GM12878 (cell line): ENCODE measurements around the gene UFM1. TPM values are rescaled to one million over a fixed set of nuclear protein-coding genes. Genes with fewer than 3 reads are reported as not detected.

ENCODE experiments used
- BMI1 ChIP-seq: fragments of 450-650 bp; IDR thresholded peaks from 2 replicates; pipeline ENCODE4 v1.6.1; 2016; ENCODE audit warnings: mild to moderate bottlenecking, moderate library complexity, borderline replicate concordance
- CBX5 ChIP-seq: sonication (generic); IDR thresholded peaks from 2 replicates; pipeline ENCODE4 v1.6.1; 2016; ENCODE audit warnings: low read depth, moderate library complexity, mild to moderate bottlenecking, inconsistent platforms
- CHD4 ChIP-seq: fragments of 200-600 bp; sonication (generic); IDR thresholded peaks from 2 replicates; pipeline ENCODE4 v1.6.1; 2016; ENCODE audit warnings: mild to moderate bottlenecking
- DPF2 ChIP-seq: fragments of 450-650 bp; IDR thresholded peaks from 2 replicates; pipeline ENCODE4 v1.6.1; 2017; ENCODE audit warnings: mild to moderate bottlenecking
- ESRRA ChIP-seq: IDR thresholded peaks from 2 replicates; pipeline ENCODE4 v1.6.1; 2012; ENCODE audit warnings: mild to moderate bottlenecking, low read length, improper control_type of control experiment
- GABPA ChIP-seq: IDR thresholded peaks from 2 replicates; pipeline ENCODE4 v1.6.1; 2014; ENCODE audit warnings: antibody characterized with exemption, low read depth, mild to moderate bottlenecking, inconsistent platforms
- GATAD2B ChIP-seq: fragments of 450-650 bp; conservative IDR thresholded peaks from 2 replicates; pipeline ENCODE4 v1.6.1; 2017; ENCODE audit warnings: low read depth, mild to moderate bottlenecking, moderate library complexity
- LARP7 ChIP-seq: fragments of 450-650 bp; IDR thresholded peaks from 2 replicates; pipeline ENCODE4 v1.6.1; 2017; ENCODE audit warnings: mild to moderate bottlenecking
- MEF2B ChIP-seq: fragments of 450-650 bp; IDR thresholded peaks from 2 replicates; pipeline ENCODE4 v1.6.1; 2018; ENCODE audit warnings: mild to moderate bottlenecking, moderate library complexity; ENCODE audit not compliant: partially characterized antibody, poor library complexity, severe bottlenecking
- NBN ChIP-seq: fragments of 450-650 bp; IDR thresholded peaks from 2 replicates; pipeline ENCODE4 v1.6.1; 2016
- PML ChIP-seq: IDR thresholded peaks from 2 replicates; pipeline ENCODE4 v1.6.1; 2012; ENCODE audit warnings: low read length, inconsistent platforms
- RFX5 ChIP-seq: IDR thresholded peaks from 2 replicates; pipeline ENCODE4 v1.6.1; 2011; ENCODE audit warnings: low read depth, low read length, improper control_type of control experiment
- RUNX3 ChIP-seq: IDR thresholded peaks from 2 replicates; pipeline ENCODE4 v1.6.1; 2012; ENCODE audit warnings: low read length, inconsistent platforms
- SIN3A ChIP-seq: IDR thresholded peaks from 2 replicates; pipeline ENCODE4 v1.6.1; 2012; ENCODE audit warnings: low read depth, low read length, improper control_type of control experiment
- SIX5 ChIP-seq: IDR thresholded peaks from 2 replicates; pipeline ENCODE4 v1.6.1; 2011; ENCODE audit warnings: mild to moderate bottlenecking, low read depth, low read length, moderate library complexity; ENCODE audit not compliant: severe bottlenecking
- SMAD1 ChIP-seq: fragments of 450-650 bp; IDR thresholded peaks from 2 replicates; pipeline ENCODE4 v1.6.1; 2018; ENCODE audit warnings: mild to moderate bottlenecking, low read depth; ENCODE audit not compliant: partially characterized antibody
- SRF ChIP-seq, 2 experiments: IDR thresholded peaks; 2 replicates each; pipeline ENCODE4 v1.6.1; 2011; ENCODE audit warnings: low read depth in 2 of 2, low read length in 2 of 2, mild to moderate bottlenecking in 1 of 2, moderate library complexity in 1 of 2
- SUPT20H ChIP-seq: IDR thresholded peaks from 2 replicates; pipeline ENCODE4 v1.6.1; 2011; ENCODE audit warnings: low read depth, mild to moderate bottlenecking, low read length, moderate library complexity, borderline replicate concordance; ENCODE audit not compliant: control insufficient read depth
- TARDBP ChIP-seq: IDR thresholded peaks from 2 replicates; pipeline ENCODE4 v1.6.1; 2016; ENCODE audit warnings: borderline replicate concordance
- TCF12 ChIP-seq: IDR thresholded peaks from 2 replicates; pipeline ENCODE4 v1.6.1; 2011; ENCODE audit warnings: low read depth, mild to moderate bottlenecking, low read length
- TCF3 ChIP-seq: IDR thresholded peaks from 2 replicates; pipeline ENCODE4 v1.6.1; 2012; ENCODE audit warnings: low read depth, mild to moderate bottlenecking, low read length, borderline replicate concordance; ENCODE audit not compliant: insufficient read depth
- ZNF207 ChIP-seq: fragments of 450-650 bp; IDR thresholded peaks from 2 replicates; pipeline ENCODE4 v1.6.1; 2014; ENCODE audit warnings: antibody characterized with exemption, mild to moderate bottlenecking, borderline replicate concordance
- polyA plus RNA-seq, 11 experiments: library from polyadenylated mRNA; depleted of rRNA in 4 of 11; unstranded in 6 of 11; stranded (reverse) in 5 of 11; fragments of >200 nt; fragmentation: Nextera tagmentation in 4 of 11; fragmentation: Illumina TruSeq in 1 of 11; extraction: Ambion mirVana in 4 of 11; extraction: Trizol in 1 of 11; gene quantifications; 1 replicate in 1 of 11; 2 replicates in 10 of 11; pipeline versions ENCODE4 v1.2.1 to v1.2.3, GENCODE V29; 2011 to 2016; ENCODE audit warnings: inconsistent platforms in 2 of 11, missing spikeins in 2 of 11, low read depth in 1 of 11
- total RNA-seq, 4 experiments: library from RNA; depleted of rRNA in 3 of 4; stranded (reverse); fragments of >200 nt in 3 of 4; fragmentation: Illumina TruSeq in 1 of 4; extraction: Trizol in 1 of 4; gene quantifications; 2 replicates each; pipeline versions ENCODE4 v1.2.1 to v1.2.3, GENCODE V29; 2013 to 2021
- TF ChIP-seq, protein P1 (sequence below): fragments of 450-650 bp; IDR thresholded peaks from 2 replicates; pipeline ENCODE4 v1.6.1; 2017; ENCODE audit warnings: mild to moderate bottlenecking, moderate library complexity
- TF ChIP-seq, protein P2 (sequence below): IDR thresholded peaks from 2 replicates; pipeline ENCODE4 v1.6.1; 2012; ENCODE audit warnings: low read depth, low read length, improper control_type of control experiment
- TF ChIP-seq, protein P3 (sequence below): IDR thresholded peaks from 2 replicates; pipeline ENCODE4 v1.6.1; 2011; ENCODE audit warnings: borderline replicate concordance, low read depth, mild to moderate bottlenecking, moderate library complexity, mixed read lengths, low read length; ENCODE audit not compliant: insufficient read depth; ENCODE audit errors: extremely low read length
- TF ChIP-seq, protein P4 (sequence below): IDR thresholded peaks from 2 replicates; pipeline ENCODE4 v1.6.1; 2011; ENCODE audit warnings: low read depth, mild to moderate bottlenecking, low read length, moderate library complexity, borderline replicate concordance; ENCODE audit errors: extremely low read depth

UFM1 gene
- total and polyA plus RNA-seq, 10 of the 15 experiments (the other 5 are each of a cell fraction or from before 2014, with no cell fraction given): 40.8 to 96.5 (median 73.8) TPM

DNA sequence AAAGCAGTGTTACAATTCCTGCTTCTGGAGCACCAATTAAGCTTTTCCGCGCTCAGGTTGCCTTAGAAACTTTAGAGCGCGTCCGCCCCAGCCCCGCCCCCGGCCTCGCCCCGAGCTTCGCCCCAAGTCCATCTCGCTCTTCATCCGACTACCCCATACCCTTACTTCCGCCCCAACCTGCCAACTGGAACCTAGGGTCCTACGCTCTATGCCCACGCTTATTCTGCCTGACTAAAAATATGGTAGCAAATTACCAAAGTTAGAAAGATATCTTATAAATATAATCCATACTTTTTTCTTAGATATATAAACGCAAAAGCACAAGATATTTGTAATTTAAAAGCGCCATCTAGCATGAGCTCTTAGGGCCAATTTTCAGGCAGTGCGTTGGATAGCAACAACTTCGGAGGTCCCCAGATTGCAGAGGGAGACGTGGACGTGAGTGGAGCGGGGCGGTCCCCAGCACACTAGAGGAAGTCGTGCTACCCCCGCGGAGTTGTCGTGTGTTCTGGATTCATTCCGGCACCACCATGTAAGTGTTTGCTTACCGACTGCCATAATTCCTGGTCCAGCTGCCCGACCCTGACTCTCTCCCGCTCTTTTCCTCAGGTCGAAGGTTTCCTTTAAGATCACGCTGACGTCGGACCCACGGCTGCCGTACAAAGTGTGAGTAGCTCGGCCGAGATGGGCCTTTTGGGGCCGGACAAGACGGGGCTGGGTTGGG lies at the start of gene UFM1 (continued):
- TF ChIP-seq CBX5: no peak
- TF ChIP-seq TARDBP: no peak
- no peak for TF ChIP-seq ESRRA
- TF ChIP-seq SMAD1: peak; percentile 27
- 0 out of 2 replicates have a peak, but pooled peaks have one; percentile 40 for TF ChIP-seq GATAD2B
- TF ChIP-seq SIX5: peak; percentile 1
- no peak for TF ChIP-seq RFX5
- peak; percentile 22 for TF ChIP-seq MEF2B
- TF ChIP-seq NBN: no peak; the same call in 1 of the 2 replicates
- no peak for TF ChIP-seq SUPT20H
- TF ChIP-seq, protein P1, sequence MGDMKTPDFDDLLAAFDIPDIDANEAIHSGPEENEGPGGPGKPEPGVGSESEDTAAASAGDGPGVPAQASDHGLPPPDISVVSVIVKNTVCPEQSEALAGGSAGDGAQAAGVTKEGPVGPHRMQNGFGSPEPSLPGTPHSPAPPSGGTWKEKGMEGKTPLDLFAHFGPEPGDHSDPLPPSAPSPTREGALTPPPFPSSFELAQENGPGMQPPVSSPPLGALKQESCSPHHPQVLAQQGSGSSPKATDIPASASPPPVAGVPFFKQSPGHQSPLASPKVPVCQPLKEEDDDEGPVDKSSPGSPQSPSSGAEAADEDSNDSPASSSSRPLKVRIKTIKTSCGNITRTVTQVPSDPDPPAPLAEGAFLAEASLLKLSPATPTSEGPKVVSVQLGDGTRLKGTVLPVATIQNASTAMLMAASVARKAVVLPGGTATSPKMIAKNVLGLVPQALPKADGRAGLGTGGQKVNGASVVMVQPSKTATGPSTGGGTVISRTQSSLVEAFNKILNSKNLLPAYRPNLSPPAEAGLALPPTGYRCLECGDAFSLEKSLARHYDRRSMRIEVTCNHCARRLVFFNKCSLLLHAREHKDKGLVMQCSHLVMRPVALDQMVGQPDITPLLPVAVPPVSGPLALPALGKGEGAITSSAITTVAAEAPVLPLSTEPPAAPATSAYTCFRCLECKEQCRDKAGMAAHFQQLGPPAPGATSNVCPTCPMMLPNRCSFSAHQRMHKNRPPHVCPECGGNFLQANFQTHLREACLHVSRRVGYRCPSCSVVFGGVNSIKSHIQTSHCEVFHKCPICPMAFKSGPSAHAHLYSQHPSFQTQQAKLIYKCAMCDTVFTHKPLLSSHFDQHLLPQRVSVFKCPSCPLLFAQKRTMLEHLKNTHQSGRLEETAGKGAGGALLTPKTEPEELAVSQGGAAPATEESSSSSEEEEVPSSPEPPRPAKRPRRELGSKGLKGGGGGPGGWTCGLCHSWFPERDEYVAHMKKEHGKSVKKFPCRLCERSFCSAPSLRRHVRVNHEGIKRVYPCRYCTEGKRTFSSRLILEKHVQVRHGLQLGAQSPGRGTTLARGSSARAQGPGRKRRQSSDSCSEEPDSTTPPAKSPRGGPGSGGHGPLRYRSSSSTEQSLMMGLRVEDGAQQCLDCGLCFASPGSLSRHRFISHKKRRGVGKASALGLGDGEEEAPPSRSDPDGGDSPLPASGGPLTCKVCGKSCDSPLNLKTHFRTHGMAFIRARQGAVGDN: no peak
- TF ChIP-seq, protein P2, sequence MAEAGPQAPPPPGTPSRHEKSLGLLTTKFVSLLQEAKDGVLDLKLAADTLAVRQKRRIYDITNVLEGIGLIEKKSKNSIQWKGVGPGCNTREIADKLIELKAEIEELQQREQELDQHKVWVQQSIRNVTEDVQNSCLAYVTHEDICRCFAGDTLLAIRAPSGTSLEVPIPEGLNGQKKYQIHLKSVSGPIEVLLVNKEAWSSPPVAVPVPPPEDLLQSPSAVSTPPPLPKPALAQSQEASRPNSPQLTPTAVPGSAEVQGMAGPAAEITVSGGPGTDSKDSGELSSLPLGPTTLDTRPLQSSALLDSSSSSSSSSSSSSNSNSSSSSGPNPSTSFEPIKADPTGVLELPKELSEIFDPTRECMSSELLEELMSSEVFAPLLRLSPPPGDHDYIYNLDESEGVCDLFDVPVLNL: no peak
- TF ChIP-seq PML: peak; percentile 69; the same call in 1 of the 2 replicates
- no peak for TF ChIP-seq CHD4
- TF ChIP-seq, protein P3, sequence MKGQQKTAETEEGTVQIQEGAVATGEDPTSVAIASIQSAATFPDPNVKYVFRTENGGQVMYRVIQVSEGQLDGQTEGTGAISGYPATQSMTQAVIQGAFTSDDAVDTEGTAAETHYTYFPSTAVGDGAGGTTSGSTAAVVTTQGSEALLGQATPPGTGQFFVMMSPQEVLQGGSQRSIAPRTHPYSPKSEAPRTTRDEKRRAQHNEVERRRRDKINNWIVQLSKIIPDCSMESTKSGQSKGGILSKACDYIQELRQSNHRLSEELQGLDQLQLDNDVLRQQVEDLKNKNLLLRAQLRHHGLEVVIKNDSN: no peak
- no peak for TF ChIP-seq SRF (IDR thresholded peaks at IDR 0.05; ENCODE audit: low read depth in 2 of 2, low read length in 2 of 2)
- TF ChIP-seq BMI1: 0 out of 2 replicates have a peak, but pooled peaks have one; percentile 14
- no peak for TF ChIP-seq RUNX3
- TF ChIP-seq LARP7: peak; percentile 12; the same call in 1 of the 2 replicates
- no peak; the same call in 1 of the 2 replicates for TF ChIP-seq ZNF207
- peak; percentile 79 for TF ChIP-seq GABPA
- TF ChIP-seq TCF3: no peak
- 0 out of 2 replicates have a peak, but pooled peaks have one; percentile 26 for TF ChIP-seq DPF2
- TF ChIP-seq, protein P4, sequence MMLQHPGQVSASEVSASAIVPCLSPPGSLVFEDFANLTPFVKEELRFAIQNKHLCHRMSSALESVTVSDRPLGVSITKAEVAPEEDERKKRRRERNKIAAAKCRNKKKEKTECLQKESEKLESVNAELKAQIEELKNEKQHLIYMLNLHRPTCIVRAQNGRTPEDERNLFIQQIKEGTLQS: no peak
- TF ChIP-seq TCF12: 0 out of 2 replicates have a peak, but pooled peaks have one; percentile 15
- TF ChIP-seq SIN3A: peak; percentile 71
